ENCODE results near the gene CEBPZ.
A peak's percentile ranks its signal among the peaks of the same experiment; 100 is the strongest.
"Not testable (repeated sequence)": the region's sequence is repeated elsewhere in the genome, so short reads cannot be mapped to it uniquely, and the experiment has no call there.

The CEBPZ gene

GRCh38 chr2:37231241-37232130 lies at the start of gene CEBPZ, which contains the start of gene NDUFAF7:
Gene CEBPZ (minus strand): TSS chr2:37231596. CDS start chr2:37231567, 29 bp downstream.
Gene NDUFAF7 (plus strand): TSS chr2:37231658. CDS start chr2:37231706, 48 bp downstream.
- peak; percentile 85 for DNase-seq

- no peak for DNase-seq
Measured at GRCh38 chr2:37276291-37276690, 44.9 kb upstream of the CEBPZ start.

- DNase-seq: no peak
Measured at GRCh38 chr2:37274359-37274965, 43.1 kb upstream of the CEBPZ start.

GRCh38 chr2:37271376-37272067 lies 40.1 kb upstream of the CEBPZ start:
- no peak for DNase-seq

GRCh38 chr2:37268111-37268510 lies 36.7 kb upstream of the CEBPZ start:
- no peak for DNase-seq

- DNase-seq: no peak
Measured at GRCh38 chr2:37267685-37268084, 36.3 kb upstream of the CEBPZ start.

- DNase-seq: no peak
Measured at GRCh38 chr2:37263839-37264238, 32.4 kb upstream of the CEBPZ start.

- no peak for DNase-seq
Measured at GRCh38 chr2:37262522-37262921, 31.1 kb upstream of the CEBPZ start.

GRCh38 chr2:37250869-37251740 lies 19.7 kb upstream of the CEBPZ start:
- DNase-seq: no peak

- no peak for DNase-seq
Measured at GRCh38 chr2:37246205-37246604, 14.8 kb upstream of the CEBPZ start.

- DNase-seq: no peak
Measured at GRCh38 chr2:37244755-37245154, 13.4 kb upstream of the CEBPZ start.

GRCh38 chr2:37244017-37244416 lies 12.6 kb upstream of the CEBPZ start:
- no peak for DNase-seq

- no peak for DNase-seq
Measured at GRCh38 chr2:37243435-37243834, 12.0 kb upstream of the CEBPZ start.

- DNase-seq: no peak
Measured at GRCh38 chr2:37232131-37232933, 936 bp upstream of the CEBPZ start.

GRCh38 chr2:37230581-37230980 lies 815 bp downstream of the CEBPZ start:
- no peak for DNase-seq

- no peak for DNase-seq
Measured at GRCh38 chr2:37228788-37229187, 2.6 kb downstream of the CEBPZ start.

- no peak for DNase-seq
Measured at GRCh38 chr2:37226863-37227262, 4.5 kb downstream of the CEBPZ start.

GRCh38 chr2:37225129-37225528 lies 6.3 kb downstream of the CEBPZ start:
- not testable (repeated sequence) for DNase-seq

GRCh38 chr2:37224063-37224462 lies 7.3 kb downstream of the CEBPZ start:
- DNase-seq: no peak

- no peak for DNase-seq
Measured at GRCh38 chr2:37223131-37223530, 8.3 kb downstream of the CEBPZ start.

GRCh38 chr2:37219046-37219445 lies 12.3 kb downstream of the CEBPZ start:
- no peak for DNase-seq

GRCh38 chr2:37215250-37215649 lies 16.1 kb downstream of the CEBPZ start:
- no peak for DNase-seq

Data from activated T-cell treated with anti-CD3 and anti-CD28 coated beads, Interleukin-2, amount 50 U/mL, for 1 hour (primary cell).